GM21526 (cell line): ENCODE data around the gene ATP8B4.
"Not testable (repeated sequence)": the region's sequence is repeated elsewhere in the genome, so short reads cannot be mapped to it uniquely, and the experiment has no call there.

ENCODE experiments used
- ATAC-seq: cut with Tn5 transposase; IDR thresholded peaks from one replicate; pipeline ENCODE4 v1.9.1; 2021; ENCODE audit warnings: moderate library complexity; ENCODE audit not compliant: unreplicated experiment, low FRiP score

ATP8B4 gene, protein sequence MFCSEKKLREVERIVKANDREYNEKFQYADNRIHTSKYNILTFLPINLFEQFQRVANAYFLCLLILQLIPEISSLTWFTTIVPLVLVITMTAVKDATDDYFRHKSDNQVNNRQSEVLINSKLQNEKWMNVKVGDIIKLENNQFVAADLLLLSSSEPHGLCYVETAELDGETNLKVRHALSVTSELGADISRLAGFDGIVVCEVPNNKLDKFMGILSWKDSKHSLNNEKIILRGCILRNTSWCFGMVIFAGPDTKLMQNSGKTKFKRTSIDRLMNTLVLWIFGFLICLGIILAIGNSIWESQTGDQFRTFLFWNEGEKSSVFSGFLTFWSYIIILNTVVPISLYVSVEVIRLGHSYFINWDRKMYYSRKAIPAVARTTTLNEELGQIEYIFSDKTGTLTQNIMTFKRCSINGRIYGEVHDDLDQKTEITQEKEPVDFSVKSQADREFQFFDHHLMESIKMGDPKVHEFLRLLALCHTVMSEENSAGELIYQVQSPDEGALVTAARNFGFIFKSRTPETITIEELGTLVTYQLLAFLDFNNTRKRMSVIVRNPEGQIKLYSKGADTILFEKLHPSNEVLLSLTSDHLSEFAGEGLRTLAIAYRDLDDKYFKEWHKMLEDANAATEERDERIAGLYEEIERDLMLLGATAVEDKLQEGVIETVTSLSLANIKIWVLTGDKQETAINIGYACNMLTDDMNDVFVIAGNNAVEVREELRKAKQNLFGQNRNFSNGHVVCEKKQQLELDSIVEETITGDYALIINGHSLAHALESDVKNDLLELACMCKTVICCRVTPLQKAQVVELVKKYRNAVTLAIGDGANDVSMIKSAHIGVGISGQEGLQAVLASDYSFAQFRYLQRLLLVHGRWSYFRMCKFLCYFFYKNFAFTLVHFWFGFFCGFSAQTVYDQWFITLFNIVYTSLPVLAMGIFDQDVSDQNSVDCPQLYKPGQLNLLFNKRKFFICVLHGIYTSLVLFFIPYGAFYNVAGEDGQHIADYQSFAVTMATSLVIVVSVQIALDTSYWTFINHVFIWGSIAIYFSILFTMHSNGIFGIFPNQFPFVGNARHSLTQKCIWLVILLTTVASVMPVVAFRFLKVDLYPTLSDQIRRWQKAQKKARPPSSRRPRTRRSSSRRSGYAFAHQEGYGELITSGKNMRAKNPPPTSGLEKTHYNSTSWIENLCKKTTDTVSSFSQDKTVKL

DNA sequence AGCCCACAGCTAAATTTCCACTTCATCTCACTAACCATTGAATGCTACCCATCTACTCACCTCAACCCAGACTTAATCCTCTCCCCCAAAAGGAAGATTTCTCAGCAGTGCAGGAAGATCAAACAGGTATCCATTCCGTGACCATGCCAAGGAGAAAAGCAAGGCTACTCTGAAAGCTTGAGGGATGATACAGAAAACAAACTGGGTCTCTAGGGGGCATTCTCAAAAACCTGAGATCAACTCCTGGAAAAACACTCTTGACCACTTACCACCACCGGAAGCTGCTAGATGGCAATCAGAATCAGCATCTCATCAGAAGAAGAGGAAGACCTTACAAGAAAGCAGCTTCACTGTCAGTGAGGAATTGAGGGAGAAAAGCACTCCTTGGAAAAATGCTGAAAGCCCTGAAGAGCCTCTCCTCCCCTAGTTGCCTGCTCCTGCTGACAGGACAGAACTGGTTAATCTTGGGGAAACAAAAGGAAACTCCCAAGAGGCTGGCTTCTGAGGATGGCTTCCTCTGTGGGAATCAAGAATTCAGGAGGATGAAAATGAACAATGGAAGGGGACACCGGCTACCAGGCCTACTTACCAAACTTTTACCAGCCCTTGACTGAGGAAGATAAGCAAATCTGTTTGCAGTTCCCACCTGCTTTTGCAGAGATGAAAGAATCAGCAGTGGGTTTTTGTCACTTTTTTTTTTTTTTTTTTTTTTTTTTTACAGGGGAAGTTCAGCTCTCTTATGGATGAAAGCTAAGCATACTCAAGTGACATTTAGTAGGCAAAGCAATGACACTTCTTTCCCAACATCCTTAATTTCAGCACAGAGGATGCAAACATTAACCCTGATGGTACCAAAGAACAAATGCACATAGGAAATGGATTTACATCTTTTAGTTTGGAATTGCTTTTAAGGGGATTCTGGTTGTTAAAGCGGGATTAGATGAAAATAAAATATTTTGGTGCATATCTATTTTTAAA lies at the start of gene ATP8B4:
TSS of gene ATP8B4 (minus strand) at position 171 of the 978 bp plus-strand sequence. CDS start 12,267 bp downstream, outside the sequence.
- no peak for ATAC-seq

DNA sequence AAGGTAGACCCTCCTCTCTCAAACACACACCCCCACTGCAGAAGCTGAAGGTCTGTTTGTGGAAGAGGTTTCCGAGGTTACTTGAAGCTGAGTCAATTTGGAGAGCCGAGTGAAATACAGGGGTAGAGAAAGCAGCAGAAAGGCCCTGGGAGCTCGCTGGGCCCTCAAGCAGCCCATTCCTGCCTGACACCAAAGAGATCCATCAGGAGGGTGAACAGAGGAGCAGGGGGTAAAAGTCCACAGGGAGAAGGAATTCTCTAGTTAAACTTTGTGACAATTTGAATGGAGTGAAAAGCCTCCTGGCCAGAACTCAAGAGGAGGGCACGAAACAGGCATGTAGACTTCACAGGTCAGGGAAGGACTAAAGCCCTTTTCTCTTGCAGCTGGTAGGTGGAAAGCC lies 49.3 kb upstream of the ATP8B4 start:
- ATAC-seq = no peak

DNA sequence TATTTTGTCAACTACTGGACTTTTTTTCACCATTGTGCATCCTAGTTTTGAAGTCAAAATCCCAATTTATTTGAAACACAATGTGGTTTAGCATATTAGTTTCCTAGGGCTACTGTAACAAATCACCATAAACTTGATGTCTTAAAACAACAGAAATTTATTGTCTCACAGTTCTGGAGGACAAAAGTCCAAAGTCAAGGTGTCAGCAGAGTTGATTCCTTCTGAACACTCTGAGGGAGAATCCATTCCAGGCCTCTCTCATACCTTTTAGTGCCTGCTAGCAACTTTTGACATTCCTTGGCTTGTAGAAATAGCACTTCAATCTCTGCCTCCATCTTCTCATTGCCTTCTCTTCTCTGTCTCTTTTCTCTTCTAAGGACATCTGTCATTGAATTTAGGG lies 48.1 kb upstream of the ATP8B4 start:
- ATAC-seq = no peak

DNA sequence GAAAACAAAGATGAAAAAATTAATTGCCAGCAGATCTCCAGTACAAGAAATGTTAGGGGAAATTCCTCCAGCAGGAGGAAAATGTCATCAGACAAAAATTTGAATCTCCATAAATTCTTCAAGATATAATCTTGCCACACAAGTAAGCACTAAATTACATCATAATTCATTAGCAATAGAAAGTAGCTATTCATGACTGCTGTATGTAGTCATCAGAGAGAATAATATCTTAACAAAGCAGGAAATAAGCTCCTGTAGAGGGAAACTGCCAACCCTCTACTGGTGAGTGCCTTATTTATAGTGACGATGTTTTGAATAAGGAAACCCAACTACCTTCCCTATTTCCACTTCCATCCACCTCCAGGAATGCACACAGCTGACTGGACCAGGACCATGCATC lies 47.2 kb upstream of the ATP8B4 start:
- ATAC-seq = no peak

DNA sequence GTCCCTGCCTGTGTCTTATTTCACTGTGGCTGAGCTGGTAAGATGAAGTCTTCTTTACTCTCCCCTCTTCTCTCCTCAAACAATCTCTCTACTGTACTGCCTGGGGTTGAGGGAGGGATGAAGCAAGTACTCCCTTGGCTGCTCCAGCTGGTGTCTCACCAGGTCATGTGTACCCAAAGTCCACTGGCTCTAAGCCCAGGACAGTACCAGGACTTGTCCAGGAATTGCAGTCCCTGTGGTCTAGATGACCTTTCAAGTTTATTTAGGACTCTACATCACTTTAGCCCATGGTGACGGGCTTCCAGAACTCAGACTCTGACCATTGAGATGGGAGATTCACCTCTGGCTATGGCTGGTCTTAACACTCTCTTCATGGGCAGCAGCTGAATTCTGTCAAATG lies 45.4 kb upstream of the ATP8B4 start:
- ATAC-seq = no peak

DNA sequence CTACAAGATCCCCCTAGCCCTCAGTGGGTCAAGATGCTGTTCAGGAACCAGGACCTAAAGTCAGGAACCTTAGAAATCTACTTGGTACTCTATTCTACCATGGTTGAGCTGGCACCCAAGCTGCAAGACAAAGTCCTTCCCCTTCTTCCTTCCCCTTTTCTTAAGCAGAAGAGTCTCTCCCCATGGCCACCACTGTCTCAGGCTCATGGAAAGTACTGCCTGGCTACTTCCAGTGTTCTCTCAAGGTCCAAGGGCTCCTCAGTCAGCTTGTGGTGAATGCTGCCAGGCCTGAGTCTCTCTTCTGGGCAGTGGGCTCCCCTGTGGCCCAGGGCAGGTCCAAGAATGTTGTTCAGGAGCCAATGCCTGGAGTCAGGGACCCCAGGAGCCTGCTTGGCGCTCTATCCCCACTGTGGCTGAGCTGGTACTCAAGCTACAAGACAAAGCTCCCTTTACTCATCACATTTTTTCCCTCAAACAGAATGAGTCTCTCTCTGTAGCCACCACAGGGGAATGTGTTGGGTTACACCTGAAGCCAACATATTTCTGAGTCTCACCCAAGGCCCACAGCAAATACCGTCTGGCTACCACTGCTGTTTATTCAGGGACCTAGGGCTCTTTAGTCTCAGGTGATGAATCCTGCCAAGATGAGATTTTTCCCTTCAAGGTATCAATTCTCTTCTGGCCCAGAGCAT lies 44.8 kb upstream of the ATP8B4 start:
- ATAC-seq = no peak

DNA sequence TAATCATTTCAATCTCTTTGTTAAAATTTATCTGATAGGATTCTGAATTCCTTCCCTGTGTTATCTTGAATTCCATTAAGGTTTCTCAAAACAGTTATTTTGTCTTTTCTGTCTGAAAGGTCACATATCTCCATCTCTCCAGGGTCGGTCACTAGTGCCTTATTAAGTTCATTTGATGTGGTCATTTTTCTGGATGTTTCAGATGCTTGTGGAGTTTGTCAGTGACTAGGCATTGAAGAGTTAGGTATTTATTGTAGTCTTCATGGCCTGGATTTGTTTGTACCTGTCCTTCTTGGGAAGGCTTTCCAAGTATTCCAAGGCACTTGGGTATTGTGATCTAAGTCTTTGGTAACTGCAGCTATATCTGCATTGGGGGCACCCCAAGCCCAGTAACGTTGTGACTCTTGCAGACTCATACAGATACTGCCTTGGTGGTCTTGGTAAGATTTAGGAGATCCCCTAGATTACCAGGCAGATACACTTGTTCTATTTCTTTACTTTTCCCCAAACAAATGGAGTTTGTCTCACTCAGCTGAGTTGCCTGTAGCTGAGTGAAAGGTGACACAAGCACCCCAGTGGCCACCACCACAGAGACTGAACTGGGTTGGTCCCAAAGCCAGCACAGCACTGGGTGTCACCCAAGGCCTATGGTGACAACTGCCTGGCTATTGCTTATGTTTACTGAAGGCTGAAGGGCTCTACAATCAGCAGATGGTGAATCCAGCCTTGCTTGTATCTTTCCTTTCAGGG lies 44.1 kb upstream of the ATP8B4 start:
- no peak for ATAC-seq

DNA sequence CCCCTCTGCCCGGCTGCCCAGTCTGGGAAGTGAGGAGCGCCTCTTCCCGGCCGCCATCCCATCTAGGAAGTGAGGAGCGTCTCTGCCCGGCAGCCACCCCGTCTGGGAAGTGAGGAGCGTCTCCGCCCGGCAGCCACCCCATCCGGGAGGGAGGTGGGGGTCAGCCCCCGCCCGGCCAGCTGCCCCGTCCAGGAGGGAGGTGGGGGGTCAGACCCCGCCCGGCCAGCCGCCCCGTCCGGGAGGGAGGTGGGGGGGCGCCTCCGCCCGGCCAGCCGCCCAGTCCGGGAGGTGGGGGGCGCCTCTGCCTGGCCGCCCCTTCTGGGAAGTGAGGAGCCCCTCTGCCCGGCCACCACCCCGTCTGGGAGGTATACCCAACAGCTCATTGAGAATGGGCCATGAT lies 39.2 kb upstream of the ATP8B4 start:
- not testable (repeated sequence) for ATAC-seq

DNA sequence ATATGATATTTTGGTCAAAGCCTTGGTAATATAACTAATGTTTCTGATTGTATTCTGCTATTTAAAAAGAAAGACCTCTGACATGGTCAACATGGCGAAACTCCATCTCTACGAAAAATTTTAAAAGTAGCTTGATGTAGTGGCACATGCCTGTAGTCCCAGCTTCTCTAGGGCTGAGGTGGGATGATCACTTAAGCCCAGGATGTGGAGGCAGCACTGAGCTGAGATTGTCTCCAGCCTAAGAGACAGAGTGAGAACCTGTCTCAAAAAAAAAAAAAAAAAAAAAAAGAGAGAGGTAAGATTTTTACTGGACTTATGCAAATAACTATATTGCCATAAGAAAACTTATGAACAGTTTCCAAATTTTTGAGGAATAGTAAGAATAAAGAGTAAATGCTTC lies 32.4 kb upstream of the ATP8B4 start:
- ATAC-seq = no peak

DNA sequence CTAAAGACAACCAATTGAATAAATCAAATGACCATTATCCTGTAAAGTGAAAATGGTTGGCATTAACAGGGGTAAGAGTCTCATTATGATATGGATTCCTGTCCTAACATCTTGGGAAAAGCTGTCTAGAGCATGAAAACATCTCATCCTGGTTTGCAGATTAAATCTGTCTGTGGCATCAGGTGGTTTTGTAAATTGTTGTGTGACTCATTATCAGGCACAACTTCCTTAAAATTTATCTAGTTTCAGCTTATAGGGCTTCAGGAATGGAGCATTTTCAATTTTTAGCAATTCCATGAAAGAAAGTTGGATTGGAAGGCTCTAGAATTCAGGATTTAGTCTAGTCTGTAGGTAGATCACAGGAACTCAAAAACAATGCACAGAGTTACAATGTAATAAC lies 31.8 kb upstream of the ATP8B4 start:
- no peak for ATAC-seq

DNA sequence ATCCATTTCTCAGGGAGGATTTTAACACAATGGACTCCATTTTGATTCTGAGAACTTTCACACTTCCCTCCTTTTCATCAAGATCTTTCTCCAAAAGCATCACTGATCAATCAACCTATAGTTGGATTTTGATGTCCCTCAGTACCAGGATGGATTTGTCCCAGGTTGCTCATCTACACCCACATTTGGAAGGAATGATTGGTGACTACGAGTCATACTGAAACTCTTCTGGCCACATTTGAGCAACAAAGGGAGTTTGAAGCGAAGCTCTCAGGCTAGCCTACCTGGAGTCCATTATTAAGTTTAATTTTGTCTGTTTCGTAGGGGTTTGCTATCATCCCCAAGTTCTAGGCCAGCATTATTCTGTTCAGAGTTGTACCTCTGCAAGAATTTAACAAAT lies 31.3 kb upstream of the ATP8B4 start:
- no peak for ATAC-seq

DNA sequence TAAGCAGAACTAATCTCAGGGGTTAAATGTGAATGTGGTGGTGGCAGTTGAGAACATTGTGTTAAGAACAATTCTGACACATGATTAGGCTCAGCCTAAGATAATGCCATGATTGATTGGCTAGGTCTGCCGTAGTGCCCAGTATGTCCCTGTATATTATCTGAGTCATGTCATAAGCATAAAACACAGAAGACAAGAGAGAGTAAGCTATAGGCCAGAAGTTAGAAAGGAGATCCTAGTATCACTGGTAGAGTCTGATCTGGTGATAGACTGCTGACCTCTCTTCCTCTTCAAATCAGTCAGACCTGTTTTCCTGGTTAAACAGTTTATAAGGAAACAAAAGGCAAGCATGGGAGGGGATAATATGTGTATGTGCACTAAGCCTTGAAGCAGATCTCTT lies 30.1 kb upstream of the ATP8B4 start:
- no peak for ATAC-seq

DNA sequence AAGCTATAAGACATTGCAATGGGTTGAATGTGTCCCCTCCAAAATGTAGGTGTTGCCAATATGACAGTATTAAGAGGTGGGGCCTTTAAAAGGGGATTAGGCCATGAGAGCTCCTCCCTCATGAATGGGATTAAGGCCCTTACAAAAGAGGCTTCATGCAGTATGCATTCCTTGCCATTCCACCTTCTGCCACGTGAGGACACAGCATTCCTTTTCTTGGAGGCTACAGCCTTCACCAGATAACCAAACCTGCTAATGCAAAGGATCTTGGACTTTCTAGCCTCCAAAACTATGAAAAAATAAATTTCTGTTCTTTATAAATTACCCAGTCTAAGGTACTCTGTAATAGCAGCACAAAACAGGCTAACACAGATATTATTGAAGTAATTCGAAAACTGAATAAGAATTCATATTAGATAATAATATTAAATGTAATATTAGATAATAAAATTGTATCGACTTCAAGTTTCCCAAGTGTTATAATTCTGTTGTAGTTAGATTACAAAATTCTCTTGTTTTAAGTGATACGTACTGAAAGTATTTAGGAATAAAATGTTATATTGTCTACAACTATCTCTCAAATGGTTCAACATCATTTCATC lies 29.4 kb upstream of the ATP8B4 start:
- no peak for ATAC-seq

DNA sequence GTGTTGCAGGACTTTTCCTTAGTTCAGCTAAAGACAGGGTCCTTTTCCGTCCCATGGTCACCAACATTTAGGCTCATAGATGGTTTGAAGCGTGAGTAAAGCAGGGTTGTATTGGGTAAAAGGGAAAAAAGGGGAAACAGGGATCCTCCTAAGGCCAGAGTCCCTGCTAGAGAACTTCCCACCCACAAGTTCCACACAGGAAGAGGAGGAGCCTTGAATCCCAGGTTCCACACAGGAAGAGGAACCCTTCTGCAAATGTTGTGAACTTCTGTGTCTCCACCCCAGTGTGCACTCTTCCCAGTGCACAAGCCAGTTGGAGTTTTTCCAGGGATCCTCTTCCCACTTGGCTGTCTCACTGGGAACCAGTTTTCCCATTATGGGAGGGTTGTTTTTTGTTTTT lies 27.6 kb upstream of the ATP8B4 start:
- ATAC-seq = no peak

DNA sequence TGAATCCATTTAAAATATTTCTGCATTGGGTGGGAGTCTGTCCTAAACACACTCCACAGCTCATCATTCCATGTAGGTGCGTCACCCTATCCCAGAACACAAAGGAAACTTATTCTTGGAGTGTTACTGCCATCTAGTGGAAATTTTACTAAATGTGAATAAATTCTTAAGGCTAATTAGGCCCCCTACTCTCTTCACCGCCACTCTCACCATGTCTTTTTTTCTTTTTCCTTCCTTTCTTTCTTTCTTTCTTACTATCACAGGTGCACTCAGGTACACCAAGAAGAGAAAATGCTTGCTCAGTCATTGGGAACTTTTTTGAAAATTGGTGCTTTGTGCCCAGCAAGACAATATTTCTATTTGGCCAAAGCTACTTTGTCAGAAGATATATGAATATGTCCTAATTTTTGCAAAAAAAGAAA lies 26.4 kb upstream of the ATP8B4 start:
- no peak for ATAC-seq

DNA sequence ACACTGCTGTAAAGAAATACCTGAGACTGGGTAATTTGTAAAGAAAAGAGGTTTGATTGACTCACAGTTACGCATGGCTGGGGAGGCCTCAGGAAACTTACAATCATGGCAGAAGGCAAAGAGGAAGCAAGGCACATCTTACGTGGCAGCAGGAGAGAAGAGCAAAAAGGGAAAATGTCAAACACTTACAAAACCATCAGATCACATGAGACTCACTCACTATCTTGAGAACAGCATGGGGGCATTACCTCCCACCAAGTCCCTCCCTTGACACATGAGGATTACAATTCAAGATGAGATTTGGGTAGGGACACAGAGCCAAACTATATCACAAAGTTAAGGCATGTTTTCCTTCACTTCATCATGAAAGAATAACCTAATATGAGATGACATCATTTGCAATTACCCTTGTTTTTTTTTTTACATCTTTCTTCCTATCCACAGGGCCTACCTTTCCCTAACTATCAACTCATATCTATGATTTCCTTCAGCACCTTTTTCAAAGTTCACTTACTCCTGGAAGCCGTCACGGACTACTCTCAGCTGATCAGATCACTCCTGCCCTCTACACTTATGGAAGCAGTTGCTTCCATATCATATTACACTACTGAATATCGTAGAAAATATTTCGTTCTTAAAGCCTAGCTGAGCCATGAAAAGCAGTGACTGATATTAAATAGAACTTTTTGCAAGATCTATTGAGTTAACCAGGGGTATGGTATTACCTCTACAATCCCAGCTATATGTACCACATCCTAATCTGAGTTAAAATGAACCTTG lies 25.5 kb upstream of the ATP8B4 start:
- no peak for ATAC-seq

DNA sequence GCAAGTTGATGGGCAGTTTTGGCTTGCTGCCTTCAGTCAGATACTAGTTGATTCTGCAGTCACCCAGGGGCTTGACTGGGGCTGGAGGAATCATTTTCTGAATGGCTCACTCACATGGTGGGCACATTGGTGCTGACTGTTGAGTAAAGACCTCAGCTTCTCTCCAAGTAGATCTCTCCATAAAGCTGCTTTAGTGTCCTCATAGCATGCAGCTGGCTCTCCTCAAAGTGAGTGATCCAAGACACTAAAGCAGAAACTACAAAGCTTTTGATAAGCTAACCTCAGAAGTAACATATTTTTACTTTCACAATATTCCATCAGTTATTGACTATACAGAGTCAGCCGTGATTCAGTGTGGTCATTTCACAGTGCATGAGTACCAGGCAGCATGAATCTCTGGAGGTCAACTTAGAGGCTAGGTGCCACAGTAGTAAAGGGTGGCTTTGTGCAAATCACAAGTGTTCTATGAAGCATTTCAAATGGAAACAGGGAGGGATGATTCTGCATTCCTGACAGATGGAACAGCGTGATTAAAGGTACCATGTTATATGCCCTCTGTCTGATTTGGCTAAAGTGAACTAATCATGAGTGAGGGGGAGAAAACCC lies 24.3 kb upstream of the ATP8B4 start:
- no peak for ATAC-seq
